Dedifferentiated amniotic fluid mesenchymal stem cell (primary cell): ENCODE data around the gene SLC9A9.
"Not testable (repeated sequence)": the region's sequence is repeated elsewhere in the genome, so short reads cannot be mapped to it uniquely, and the experiment has no call there.

Experiments used
- DNase-seq: peaks from one replicate; pipeline ENCODE4 v3.0.0-alpha.2; 2016; ENCODE audit errors: extremely low spot score

The SLC9A9 gene

DNA sequence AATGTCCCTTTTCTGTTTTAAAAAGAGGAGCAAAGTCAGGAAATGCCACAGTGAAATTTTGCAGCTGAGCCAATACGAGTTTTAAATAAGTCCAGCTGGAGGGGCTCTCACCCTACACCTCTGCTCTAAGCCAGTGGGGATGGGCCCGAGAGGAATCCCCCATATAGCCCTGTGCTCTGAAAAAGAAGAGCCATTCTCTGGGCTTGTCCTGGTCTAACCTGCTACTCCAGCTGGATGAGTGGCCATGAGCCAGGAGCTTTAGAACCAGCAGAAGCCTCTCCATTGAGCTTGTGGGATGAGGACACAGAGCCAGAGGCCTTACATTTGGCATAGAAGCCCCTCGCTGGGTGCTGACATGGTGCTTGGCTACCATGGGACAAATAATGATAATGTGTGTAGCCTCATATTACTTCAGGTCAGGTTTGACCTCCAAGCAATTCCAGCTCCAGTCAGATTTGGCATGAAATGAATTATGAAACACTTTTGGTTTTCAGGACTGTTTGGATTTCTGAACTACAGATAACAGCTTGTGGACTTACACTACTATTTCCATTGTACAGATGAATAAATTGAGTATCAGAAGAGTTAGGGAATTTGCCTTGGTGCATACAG lies 556.3 kb downstream of the SLC9A9 start:
- DNase-seq = no peak

DNA sequence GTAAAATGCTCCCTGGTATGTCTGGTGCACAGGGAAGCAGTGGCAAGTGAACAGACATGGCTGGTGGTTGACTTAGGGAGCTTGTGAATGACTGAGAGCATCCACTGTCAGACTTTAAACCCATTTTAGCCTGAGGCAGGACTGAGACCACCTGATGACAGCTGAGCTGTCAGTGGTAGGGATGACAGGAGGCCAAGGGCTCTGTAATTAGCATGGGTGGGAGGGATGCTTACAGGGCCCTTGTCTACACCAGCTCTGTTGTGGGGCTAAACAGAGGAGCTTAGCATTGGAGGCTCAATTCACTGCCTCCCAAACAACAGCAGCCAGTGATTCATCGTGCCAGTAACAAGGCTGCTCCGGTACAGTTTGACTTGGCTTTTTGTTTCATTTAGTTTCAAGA lies 559.3 kb downstream of the SLC9A9 start:
- no peak for DNase-seq

DNA sequence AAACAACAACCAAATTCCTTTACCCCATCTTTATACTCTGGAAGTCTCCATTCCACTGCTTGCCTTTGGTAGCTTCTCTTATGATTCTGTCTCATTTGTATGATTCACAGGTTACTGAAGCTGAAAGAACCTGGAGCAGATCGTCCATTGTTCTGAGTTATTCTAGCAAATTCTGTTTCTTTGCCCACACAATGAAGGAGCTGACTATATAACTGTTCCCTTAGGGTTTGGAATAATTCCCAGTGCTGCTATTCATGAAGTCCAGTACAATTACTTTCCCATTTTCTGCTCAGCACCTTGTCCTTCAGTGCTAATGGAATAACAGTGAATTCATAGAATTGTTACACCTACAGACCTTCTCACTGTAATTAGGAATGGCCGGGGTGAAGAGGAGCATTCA lies 560.9 kb downstream of the SLC9A9 start:
- no peak for DNase-seq

DNA sequence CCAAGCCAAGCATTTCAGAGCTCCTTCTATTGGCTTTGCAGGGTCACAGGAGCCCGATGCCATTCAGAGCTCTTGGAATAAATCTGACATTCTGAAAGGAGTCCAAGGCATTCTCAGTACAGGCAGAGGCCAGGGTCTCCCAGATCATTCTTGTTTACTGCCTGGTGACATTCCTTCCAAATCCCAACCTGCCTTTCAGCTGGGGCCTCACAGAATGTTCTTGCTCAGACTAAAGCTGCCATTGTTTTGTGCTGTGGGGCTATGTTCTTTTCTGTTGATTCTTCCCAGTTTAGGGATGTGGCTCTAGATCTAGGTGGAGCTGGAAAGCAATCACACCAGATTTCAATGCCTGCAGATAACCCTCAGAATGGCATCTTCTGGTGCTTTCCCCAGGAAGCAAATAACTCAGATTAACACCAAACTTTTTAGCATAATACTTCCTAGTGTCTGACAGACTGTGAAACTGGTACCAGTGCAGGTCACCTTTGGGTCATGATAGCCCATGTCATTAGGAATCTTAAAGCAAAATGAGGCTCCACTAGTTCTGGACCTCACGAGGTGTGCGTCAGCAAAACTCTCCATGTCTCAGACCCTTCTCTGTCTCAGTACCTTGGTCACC lies 561.8 kb downstream of the SLC9A9 start:
- DNase-seq = no peak

DNA sequence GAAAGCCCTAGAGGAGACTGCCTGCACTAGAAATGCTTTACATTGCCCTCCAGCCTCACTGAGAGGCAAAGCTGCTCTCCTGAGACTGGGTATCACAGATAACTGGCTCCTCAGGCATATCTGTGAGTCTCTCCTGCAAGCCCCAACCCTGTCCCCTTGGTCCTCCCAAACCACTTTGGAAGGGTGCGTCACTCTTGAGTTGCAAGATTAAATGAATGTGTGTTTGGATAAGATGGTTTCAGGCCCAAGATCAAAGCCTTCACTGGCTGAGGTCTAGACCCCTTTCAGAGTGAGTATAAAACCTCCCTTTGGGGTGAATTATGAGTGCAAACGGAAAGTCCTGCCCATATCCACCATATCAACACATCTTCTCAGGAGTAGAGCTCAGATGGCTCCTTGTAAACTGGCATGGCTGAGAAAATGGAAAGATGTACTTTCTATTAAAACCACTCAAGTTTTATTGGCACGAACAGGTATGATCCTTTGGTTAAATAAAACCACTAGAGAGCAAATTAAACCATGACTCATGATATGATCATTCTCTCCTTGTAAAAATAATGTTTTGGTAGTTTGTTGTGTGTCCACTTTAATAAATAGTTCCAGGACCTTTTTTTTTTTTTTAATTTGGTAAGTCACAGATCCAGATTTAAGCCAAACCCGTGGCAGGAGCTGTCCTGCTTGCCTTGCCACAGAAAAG lies 564.7 kb downstream of the SLC9A9 start:
- no peak for DNase-seq

DNA sequence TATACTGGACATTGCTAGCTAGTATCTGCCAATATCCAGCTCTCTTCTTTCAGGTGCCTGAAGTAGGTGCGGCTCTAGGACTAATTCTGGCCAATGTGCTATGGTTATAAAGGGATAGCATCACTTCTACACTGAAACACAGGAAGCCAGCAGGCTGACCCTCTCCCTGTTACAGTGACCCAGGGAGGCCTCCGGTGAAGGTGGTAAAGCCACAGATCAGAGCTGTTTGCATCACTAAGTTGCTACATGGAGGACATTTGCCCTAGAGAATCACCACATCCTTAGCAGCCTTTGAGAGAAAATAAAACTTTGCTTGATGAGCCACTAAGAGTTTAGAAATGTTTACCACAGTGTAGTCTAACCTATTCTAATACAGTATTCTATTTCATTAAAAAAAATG lies 567.3 kb downstream of the SLC9A9 start:
- no peak for DNase-seq

DNA sequence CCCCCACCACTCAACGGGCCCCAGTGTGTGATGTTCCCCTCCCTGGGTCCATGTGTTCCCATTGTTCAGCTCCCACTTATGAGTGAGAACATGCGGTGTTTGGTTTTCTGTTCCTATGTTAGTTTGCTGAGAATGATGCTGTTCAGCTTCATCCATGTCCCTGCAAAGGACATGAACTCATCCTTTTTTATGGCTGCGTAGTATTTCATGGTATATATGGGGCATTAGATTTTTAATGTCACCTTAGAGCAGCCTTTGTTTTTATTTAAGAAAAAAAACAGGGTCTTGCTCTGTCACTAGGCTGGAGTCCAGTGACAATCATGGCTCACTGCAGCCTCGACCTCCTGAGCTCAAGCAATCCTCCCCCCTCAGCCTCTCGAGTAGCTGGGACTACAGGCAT lies 568.7 kb downstream of the SLC9A9 start:
- not testable (repeated sequence) for DNase-seq

DNA sequence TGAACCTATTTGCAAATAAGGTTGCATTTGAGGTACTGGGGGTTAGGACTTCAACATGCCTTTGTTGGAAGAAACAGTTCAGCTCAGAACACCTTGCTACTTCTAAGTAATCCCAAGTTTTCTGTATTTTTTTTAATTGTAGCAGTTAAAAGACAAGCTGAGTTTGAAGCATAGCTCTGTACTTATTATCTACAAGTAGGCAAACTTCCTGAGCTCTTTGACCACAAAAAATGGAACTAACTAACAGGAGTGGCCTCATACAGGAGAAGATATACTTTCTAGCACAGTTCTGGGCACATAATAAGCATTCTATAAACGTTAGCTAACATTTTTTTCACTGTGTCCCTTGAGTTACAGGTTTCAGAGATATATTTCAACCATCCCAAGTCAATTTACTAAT lies 569.5 kb downstream of the SLC9A9 start:
- no peak for DNase-seq

DNA sequence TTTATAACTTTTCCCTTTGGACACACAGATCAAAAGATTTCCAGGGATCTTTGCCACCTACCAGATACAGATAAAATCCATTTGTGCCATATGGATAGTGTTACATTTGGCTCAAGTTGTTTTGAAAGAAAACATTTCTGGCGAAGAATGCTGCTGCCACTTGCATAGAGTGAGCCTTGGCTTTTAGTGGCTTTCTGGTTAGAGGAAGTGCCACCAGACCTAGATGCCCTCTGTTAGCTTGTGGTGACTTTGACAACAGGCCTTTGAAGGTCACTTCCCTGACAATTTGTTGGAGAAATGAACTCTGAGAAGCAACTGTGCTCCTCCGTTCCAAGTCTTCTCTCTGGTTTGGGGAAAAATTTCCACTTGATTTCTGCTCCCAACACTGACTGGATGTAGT lies 570.7 kb downstream of the SLC9A9 start:
- no peak for DNase-seq

DNA sequence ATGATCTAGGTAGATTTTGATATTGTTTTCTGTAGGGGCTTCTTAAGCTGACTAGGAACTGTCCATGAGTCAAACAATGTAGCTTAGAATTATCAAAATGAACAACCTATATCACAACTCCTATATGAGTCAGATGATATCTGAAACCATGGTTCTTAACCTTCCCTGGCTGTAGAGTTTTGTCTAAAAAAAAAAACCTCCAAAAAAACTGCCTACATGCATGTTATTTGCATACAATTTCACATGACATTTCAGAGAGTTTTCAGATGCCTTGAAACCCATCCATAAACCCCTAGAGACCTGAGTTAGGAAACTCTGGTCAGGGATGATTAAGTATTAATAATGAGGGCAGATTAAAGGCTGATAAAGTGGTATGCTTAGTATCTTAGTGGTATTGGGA lies 571.7 kb downstream of the SLC9A9 start:
- no peak for DNase-seq

DNA sequence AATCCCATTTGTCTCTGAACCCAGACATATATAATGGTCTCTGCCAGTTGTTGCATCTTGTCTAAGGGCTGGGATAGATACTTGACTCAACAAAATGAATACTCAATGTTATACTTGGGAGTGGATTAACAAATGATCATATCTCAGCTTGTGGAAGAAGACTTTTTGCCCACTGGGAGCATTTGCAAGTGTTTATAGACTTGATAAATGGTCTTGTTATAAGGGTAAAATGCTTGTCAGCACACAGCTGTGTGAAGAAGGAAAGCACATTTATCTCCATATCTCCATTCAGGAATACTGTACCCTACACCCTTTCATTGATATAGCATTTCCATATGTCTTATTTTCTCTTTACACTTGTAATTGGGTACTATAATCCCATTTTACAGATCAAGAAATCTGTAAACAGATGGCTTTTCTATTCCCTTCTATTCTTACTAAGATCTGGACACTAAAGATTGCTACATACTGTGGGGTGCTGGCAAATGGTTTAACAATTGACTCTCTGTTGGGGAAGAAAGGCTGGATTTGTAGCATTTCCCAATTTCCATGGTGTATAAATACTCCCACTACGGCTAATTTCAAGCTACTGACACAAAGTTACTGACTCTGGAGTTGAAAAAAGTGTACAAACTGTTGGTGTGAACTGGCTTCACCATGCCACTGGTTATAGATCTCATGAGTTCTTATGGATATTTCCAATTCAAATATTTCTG lies 574.1 kb downstream of the SLC9A9 start:
- no peak for DNase-seq

DNA sequence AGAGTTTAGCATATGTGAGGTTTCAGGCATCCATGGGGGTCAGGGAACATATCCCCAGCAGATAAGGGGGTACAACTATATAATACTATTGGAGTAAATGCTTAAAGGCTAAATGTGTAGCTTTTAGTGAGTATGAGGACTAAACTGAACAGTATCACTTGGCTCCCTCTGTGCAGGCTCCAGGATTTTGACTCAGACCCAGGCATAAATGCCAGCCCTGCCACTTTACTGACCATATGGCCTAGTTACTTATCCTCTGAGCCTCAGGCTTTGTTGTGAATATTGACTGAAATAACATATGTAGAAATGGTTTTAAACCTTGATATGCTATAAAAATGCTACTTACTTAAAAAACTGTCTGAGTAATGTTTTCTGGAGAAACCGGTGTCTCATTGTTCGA lies 577.1 kb downstream of the SLC9A9 start:
- DNase-seq = no peak

DNA sequence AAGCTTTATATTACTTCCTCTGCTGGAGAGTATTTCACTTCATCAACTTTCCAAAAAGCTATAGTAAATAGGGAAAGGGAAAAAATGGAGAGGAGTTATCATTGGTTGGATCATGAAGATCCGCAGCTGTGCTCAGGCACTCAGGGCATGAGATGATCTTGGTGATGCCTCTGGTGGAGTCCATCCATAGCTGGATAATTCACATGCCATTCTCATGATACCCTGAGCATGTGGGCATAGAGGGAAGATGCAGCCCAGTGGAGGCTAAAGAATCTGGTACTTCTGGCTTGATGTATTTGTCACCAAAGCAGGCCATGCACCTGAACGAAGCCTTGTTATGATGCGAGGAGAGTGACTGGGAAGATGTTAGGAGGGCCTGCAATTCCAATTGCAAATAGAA lies 578.5 kb downstream of the SLC9A9 start:
- DNase-seq = no peak

DNA sequence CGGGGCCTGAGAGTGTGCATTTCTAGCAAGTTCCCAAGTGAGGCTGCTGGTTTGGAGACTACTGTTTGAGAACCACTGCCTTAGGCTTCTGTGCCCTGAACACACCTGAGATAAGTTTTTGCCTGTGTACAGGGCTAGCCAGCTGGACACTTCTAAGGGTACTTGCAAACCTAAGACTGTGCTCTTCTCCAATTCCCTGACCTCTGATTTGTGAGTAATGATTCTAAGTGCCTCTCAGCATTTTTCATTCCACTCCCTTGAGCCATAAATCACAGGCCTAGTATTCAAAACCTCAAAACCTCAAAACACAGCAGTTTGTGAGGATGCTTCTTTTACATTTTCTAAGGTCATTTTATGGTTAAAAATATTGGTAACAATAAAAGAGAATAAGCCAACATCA lies 580.3 kb downstream of the SLC9A9 start:
- no peak for DNase-seq

DNA sequence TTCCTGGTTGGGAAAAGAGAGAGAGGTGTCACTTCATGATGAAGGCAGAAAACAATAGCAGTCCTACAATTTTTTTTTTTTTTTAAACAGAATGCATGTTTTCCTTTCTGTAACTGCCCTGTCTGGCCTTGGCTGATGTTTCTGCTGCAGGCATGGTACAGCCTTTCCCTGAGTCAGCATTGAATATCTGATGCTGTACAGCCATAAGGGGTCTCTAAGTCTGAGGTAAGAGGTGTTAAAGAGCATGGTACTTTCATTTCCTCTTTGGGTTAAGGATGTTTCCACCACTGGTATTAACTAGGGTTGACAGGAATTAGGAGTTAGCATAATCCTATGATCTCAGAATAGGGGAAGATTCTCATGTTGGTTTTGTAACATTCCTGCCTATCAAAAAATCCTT lies 581.3 kb downstream of the SLC9A9 start:
- no peak for DNase-seq

DNA sequence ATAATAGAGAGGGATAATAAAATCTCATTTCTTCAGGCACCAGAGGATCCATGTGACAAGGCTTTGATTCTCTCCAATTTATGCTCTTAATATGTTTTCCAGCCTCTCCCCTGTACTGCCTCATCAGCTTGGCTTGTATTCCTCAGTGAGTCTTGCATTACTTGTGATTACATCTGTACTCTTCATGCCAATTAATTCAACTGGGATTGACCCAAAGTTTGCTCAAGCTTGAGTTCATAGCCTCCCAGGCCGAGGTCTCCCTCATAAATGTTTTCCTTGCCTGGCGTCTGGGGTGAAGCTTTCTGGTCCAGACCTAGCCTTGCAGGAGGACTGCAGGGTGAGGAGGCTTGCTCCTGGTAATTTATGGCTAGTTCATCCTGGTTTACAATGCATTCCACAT lies 581.8 kb downstream of the SLC9A9 start:
- peak; percentile 76 for DNase-seq

DNA sequence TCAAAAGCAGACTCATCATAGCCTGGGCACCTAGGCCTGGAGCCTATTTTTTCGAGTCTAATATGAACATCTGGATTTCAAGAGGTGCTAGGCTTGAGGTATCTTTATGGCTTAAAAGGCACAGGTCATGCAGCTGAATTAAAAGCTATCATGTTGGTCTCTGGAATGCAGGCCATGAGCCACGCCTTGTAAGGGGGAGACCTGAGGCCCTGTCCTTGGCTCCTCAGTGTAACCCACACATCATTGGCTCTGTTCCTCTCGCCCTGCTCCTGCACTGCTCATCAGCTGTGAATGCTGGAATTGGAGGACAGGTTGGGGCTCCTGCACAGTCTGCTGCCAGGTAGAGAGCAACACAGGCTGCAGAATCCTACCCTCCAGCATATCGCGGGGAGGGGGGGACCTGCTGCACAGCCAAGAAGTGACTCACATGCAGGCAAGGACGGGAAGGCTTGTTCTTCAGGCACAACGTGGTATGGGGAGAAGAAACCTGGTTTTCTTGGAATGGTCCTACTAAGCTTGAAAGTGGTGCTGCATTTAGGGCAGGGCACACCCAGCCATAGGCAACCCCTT lies 582.7 kb downstream of the SLC9A9 start:
- no peak for DNase-seq

DNA sequence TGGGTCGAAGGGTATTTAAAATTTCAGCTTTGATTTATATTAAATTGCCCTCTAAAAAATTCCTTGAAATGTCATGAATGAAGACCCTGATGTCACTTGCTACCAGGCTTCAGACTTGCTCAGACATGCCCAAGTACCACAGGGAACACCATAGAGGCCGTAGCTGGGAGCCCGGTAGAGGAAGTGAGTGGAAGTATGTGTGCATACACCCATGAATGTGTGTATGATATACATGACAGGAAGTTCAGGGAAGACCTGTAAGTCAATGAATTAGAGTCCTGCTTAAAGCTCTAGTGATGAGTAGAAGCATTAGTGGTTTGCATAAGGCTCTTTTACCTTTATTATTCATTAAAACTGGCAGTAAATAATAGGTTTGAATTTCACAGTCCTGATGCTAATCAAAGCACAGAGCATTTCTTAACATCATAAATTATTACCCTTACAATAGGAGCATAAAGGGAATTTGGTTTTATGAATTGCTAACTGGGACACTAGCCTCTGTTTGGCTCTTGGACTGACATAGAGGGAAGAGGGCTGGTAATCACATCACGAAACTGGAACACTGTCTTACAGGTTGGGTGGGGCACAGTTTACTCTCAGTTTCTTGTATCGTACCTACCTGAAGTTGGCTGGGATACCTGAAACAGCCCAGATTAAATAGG lies 584.3 kb downstream of the SLC9A9 start:
- DNase-seq = no peak

DNA sequence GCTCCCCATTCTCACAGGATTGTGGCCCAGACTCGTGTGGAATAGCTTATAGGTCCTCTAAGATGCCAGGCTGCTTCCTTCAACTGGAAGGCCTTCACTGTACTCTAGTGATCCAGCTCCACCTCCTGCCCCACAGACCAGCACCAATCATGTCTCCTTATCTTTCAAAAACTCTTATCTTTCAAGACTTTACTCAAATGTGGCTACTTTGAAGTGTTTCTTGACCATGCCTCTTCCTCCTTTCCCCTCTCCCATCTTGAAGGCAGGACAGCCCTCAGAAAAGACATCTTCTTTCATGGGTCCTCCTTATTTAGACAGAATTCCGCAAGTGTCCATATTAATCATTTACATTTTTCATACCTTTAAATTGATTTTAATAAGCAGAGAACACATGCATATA lies 586.4 kb downstream of the SLC9A9 start:
- no peak for DNase-seq

DNA sequence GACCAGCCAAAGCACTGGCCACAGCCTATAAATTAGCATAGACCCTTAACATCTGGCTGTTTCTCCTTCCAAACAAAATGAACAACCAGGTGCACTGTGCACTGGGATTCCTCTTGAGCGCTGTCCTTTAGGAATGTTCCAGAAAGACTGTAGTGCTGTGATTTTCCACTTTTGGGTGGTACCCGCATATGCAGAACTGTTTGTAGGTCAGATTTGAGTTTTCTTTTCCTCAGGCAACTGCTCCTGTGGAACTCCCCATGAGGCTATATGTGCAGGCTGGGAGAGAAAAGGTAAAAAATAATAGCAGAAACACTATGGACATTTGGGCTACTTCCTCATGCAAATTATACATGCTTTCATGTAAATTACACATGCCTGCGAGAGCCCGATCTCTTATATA lies 589.6 kb downstream of the SLC9A9 start:
- no peak for DNase-seq

DNA sequence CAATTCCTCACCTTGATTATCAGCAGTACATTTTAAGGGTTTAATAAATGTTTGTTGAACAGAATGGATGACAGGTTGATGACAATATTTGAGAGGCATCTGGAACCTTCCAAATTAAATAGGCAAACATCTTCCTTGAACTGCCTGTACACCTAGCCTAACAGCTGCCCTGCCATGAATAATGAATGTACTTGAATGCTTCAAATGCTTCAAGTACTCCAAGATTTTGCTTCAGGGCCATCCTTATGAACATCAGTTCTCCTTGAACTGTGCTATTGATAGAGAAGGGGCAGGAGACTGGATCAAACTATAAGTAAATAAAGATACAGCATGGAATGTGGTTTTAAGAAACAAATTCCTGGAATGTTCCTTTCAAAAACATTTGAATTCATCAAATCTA lies 591.9 kb downstream of the SLC9A9 start:
- no peak for DNase-seq

DNA sequence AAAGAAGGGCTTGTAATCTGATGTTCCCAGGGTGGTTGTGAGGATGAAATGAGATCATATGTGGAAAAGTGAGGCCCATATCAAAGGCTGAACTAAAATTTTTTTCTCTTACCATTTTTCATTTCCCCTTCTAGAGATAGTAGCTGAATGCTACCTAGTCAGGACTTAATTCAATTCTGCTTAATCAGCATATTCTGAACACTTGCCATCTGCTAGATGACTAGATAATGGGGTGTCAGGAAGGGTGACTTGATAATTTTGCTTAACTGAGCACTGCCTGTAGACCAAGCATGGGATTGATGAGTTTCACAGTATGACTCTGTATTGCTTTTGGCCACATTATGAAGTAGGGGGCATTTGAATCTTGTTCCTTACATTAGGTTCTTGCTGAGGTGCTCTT lies 592.5 kb downstream of the SLC9A9 start:
- DNase-seq = no peak
